ENCODE results near the gene FTL.
A peak's percentile ranks its signal among the peaks of the same experiment; 100 is the strongest.
"Not testable (repeated sequence)": the region's sequence is repeated elsewhere in the genome, so short reads cannot be mapped to it uniquely, and the experiment has no call there.

The FTL gene

GRCh38 chr19:48965040-48965805 is at the start of gene FTL:
FTL (plus strand) TSS chr19:48965309; CDS start chr19:48965508, 199 bp downstream.
- H3K27ac ChIP-seq (ENCODE audit: poor library complexity, severe bottlenecking): peak within 1 kb of the TSS; percentile 91
- H3K36me3 ChIP-seq (ENCODE audit: low read depth): peaks cover 35% of the 10 kb centered on the region
- DNase-seq (ENCODE audit: low spot score) (peak; percentile 93), ATAC-seq (ENCODE audit: low read depth) (peak; percentile 74)
- H3K9me3 ChIP-seq (ENCODE audit: severe bottlenecking): no peaks in the 10 kb centered on the region
- TF ChIP-seq CTCF (IDR thresholded peaks at IDR 0.05; ENCODE audit: poor library complexity, severe bottlenecking): no peak
- peak within 1 kb of the TSS; percentile 63 for H3K4me3 ChIP-seq (ENCODE audit: severe bottlenecking)
- peaks cover 16% of the 10 kb centered on the region for H3K4me1 ChIP-seq (ENCODE audit: insufficient read depth, poor library complexity, severe bottlenecking)
- H3K27me3 ChIP-seq (ENCODE audit: insufficient read depth, poor library complexity, severe bottlenecking): no peaks in the 10 kb centered on the region

GRCh38 chr19:48915757-48916156 is 49.4 kb upstream of the FTL start:
- no peak for DNase-seq (ENCODE audit: low spot score)
- no peaks in the 10 kb centered on the region for H3K4me1 ChIP-seq (ENCODE audit: insufficient read depth, poor library complexity, severe bottlenecking)
- H3K36me3 ChIP-seq (ENCODE audit: low read depth): peaks cover 60% of the 10 kb centered on the region
- no peaks in the 10 kb centered on the region for H3K9me3 ChIP-seq (ENCODE audit: severe bottlenecking)
- TF ChIP-seq CTCF (IDR thresholded peaks at IDR 0.05; ENCODE audit: poor library complexity, severe bottlenecking): no peak
- ATAC-seq (ENCODE audit: low read depth): no peak
- no peaks in the 10 kb centered on the region for H3K27me3 ChIP-seq (ENCODE audit: insufficient read depth, poor library complexity, severe bottlenecking)
- no peak overlapping the region for H3K4me3 ChIP-seq (ENCODE audit: severe bottlenecking)
- H3K27ac ChIP-seq (ENCODE audit: poor library complexity, severe bottlenecking): no peak overlapping the region

GRCh38 chr19:48918071-48918470 is 47.0 kb upstream of the FTL start:
- H3K9me3 ChIP-seq (ENCODE audit: severe bottlenecking): no peaks in the 10 kb centered on the region
- no peak for TF ChIP-seq CTCF (IDR thresholded peaks at IDR 0.05; ENCODE audit: poor library complexity, severe bottlenecking)
- DNase-seq (ENCODE audit: low spot score) (no peak), ATAC-seq (ENCODE audit: low read depth) (no peak)
- peaks cover 46% of the 10 kb centered on the region for H3K36me3 ChIP-seq (ENCODE audit: low read depth)
- H3K4me3 ChIP-seq (ENCODE audit: severe bottlenecking): no peak overlapping the region
- no peaks in the 10 kb centered on the region for H3K4me1 ChIP-seq (ENCODE audit: insufficient read depth, poor library complexity, severe bottlenecking)
- H3K27ac ChIP-seq (ENCODE audit: poor library complexity, severe bottlenecking): no peak overlapping the region
- H3K27me3 ChIP-seq (ENCODE audit: insufficient read depth, poor library complexity, severe bottlenecking): no peaks in the 10 kb centered on the region

GRCh38 chr19:48918801-48919247 is 46.3 kb upstream of the FTL start:
- Histone ChIP-seq H3K27me3 (ENCODE audit: insufficient read depth, poor library complexity, severe bottlenecking) (no peaks in the 10 kb centered on the region), H3K4me3 (ENCODE audit: severe bottlenecking) (no peak overlapping the region), H3K27ac (ENCODE audit: poor library complexity, severe bottlenecking) (no peak overlapping the region), H3K36me3 (ENCODE audit: low read depth) (peaks cover 39% of the 10 kb centered on the region), H3K4me1 (ENCODE audit: insufficient read depth, poor library complexity, severe bottlenecking) (no peaks in the 10 kb centered on the region), H3K9me3 (ENCODE audit: severe bottlenecking) (no peaks in the 10 kb centered on the region)
- no peak for TF ChIP-seq CTCF (IDR thresholded peaks at IDR 0.05; ENCODE audit: poor library complexity, severe bottlenecking)
- DNase-seq (ENCODE audit: low spot score): no peak
- peak; percentile 70 for ATAC-seq (ENCODE audit: low read depth)

GRCh38 chr19:48919271-48919670 is 45.8 kb upstream of the FTL start:
- H3K27me3 ChIP-seq (ENCODE audit: insufficient read depth, poor library complexity, severe bottlenecking); H3K4me1 ChIP-seq (ENCODE audit: insufficient read depth, poor library complexity, severe bottlenecking); H3K9me3 ChIP-seq (ENCODE audit: severe bottlenecking); H3K4me3 ChIP-seq (ENCODE audit: severe bottlenecking); H3K27ac ChIP-seq (ENCODE audit: poor library complexity, severe bottlenecking); ATAC-seq (ENCODE audit: low read depth); DNase-seq (ENCODE audit: low spot score): not testable (repeated sequence)
- peaks cover 37% of the 10 kb centered on the region for H3K36me3 ChIP-seq (ENCODE audit: low read depth)
